Astrocyte of the spinal cord (primary cell): ENCODE measurements around the gene AADACL4.

Experiments
- DNase-seq: peaks from one replicate; pipeline ENCODE4 v3.0.0; 2011; ENCODE audit warnings: low read depth, low spot score
- H3K4me3 ChIP-seq: 2 replicates; pipeline ENCODE4 v1.5.1; 2011; ENCODE audit warnings: low read depth, mild to moderate bottlenecking, low read length, moderate library complexity
- in situ Hi-C: cut with HindIII; loops from 2 replicates; pipeline ENCODE4 v1.10.0; 2017; ENCODE audit warnings: low sequenced_read_pairs
- TF ChIP-seq, protein P1 (sequence below): IDR thresholded peaks from 2 replicates; pipeline ENCODE4 v1.5.1; 2012; ENCODE audit warnings: low read depth, mild to moderate bottlenecking, low read length, inconsistent platforms

Gene AADACL4

GRCh38 chr1:12634696-12635202, 9.1 kb upstream of the AADACL4 start:
- no peak overlapping the region for H3K4me3 ChIP-seq
- TF ChIP-seq, protein P1, sequence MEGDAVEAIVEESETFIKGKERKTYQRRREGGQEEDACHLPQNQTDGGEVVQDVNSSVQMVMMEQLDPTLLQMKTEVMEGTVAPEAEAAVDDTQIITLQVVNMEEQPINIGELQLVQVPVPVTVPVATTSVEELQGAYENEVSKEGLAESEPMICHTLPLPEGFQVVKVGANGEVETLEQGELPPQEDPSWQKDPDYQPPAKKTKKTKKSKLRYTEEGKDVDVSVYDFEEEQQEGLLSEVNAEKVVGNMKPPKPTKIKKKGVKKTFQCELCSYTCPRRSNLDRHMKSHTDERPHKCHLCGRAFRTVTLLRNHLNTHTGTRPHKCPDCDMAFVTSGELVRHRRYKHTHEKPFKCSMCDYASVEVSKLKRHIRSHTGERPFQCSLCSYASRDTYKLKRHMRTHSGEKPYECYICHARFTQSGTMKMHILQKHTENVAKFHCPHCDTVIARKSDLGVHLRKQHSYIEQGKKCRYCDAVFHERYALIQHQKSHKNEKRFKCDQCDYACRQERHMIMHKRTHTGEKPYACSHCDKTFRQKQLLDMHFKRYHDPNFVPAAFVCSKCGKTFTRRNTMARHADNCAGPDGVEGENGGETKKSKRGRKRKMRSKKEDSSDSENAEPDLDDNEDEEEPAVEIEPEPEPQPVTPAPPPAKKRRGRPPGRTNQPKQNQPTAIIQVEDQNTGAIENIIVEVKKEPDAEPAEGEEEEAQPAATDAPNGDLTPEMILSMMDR = no peak
- in situ Hi-C loops = no loop called here
- DNase-seq = no peak

- peak; percentile 58 for DNase-seq
- in situ Hi-C loops = no loop called here
- H3K4me3 ChIP-seq = no peak overlapping the region
- TF ChIP-seq, protein P1 = no peak
Measured at GRCh38 chr1:12636098-12636950, 7.6 kb upstream of the AADACL4 start.

DNA sequence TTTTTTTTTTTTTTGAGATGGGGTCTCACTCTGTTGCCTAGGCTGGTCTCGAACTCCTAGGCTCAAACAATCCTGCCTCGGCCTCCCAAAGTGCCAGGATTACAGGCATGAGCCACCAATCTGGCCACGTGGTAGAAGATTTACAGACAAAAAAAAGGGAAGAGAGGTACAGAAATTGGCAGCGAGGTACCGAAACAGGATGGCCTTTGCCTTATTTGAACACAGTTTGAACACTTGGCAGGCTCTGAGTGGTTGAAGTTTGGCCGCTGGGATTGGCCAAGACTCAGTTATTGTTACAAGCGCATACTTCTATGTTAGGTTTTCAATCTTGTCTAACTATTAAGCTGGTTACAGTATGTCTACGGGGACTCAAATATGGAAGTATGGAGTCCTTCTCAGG, 6.2 kb upstream of the AADACL4 start:
- no peak overlapping the region for H3K4me3 ChIP-seq
- TF ChIP-seq, protein P1 = no peak
- in situ Hi-C loops = no loop called here
- no peak for DNase-seq

DNA sequence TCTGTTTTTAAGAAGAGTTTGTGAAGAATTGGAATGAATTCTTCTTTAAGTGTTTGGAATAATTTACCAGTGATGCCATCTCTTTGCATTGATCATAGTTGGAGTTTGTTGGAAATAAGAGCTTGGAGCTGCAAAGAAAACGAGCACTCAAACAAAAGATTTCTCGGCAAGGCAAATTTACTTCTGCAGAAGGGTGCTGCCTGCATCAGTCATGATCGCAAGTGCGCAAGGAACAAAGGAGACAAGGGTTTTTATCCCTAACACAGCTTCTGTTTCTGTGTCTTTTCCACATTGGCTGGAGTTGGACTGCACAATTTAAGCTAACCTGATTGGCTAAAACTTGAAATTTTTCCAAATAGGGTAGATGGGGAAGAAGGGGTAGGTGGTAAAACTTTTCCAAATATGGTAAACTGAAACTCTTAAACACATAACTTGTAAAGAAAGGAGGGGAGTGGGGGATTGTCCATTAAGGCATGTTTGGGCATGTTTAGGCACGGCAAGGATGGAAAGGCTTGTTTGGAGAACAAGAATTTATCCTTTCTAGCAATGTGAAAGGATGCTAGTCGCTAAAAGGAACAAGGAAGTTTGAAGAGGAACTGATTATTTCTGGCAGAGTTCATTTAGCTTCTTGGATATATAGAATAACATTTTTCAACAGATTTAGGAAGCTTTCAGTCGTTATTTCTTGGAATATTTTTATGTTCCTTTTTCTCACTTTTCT, 3.5 kb upstream of the AADACL4 start:
- TF ChIP-seq, protein P1 = no peak
- peak; percentile 24 for DNase-seq
- H3K4me3 ChIP-seq = no peak overlapping the region
- in situ Hi-C loops = no loop called here

- TF ChIP-seq, protein P1 = no peak
- no peak for DNase-seq
- in situ Hi-C loops = no loop called here
- H3K4me3 ChIP-seq = no peak overlapping the region
Measured at GRCh38 chr1:12640958-12641272, 3.0 kb upstream of the AADACL4 start.

GRCh38 chr1:12643079-12643478, 806 bp upstream of the AADACL4 start:
- in situ Hi-C loops = no loop called here
- H3K4me3 ChIP-seq = no peak overlapping the region
- no peak for DNase-seq
- TF ChIP-seq, protein P1 = no peak
